Fibroblast of lung (primary cell): ENCODE measurements around the gene CCM2.

ENCODE experiments used
- CTCF ChIP-seq, 2 donors: IDR thresholded peaks in 1 of 2; conservative IDR thresholded peaks in 1 of 2; 1 replicate in 1 of 2; 2 replicates in 1 of 2; pipeline ENCODE4 v1.5.1; 2011 to 2012; ENCODE audit warnings: low read length in 2 of 2, control low read depth in 1 of 2, inconsistent platforms in 1 of 2, low read depth in 1 of 2, mild to moderate bottlenecking in 1 of 2
- EZH2 ChIP-seq: IDR thresholded peaks from 2 replicates; pipeline ENCODE4 v1.5.1; 2012; ENCODE audit warnings: low read length, control low read depth, mild to moderate bottlenecking; ENCODE audit errors: missing control alignments

- TF ChIP-seq CTCF (conservative IDR thresholded peaks at IDR 0.05 in 1 of 2, IDR thresholded peaks at IDR 0.05 in 1 of 2; ENCODE audit: low read depth in 1 of 2, low read length in 2 of 2) (no peak), EZH2 (no peak)
Measured at GRCh38 chr7:45125193-45125904, 125.3 kb downstream of the CCM2 start.
